H9 (cell line): Measurements from ENCODE around the gene PHACTR2. TPM values are rescaled to one million over a fixed set of nuclear protein-coding genes. Genes with fewer than 3 reads are reported as not detected.

Experiments
- DNase-seq: peaks from one replicate; pipeline ENCODE4 v3.0.0-alpha.2; 2017
- H2AFZ ChIP-seq: one replicate; pipeline ENCODE4 v1.6.1; 2013; ENCODE audit warnings: mild to moderate bottlenecking, low read length, control low read depth, moderate library complexity
- H2AK5ac ChIP-seq: 2 replicates; pipeline ENCODE4 v1.6.1; 2013; ENCODE audit warnings: low read length, control low read depth, mixed read lengths; ENCODE audit not compliant: insufficient read length
- H2BK120ac ChIP-seq: one replicate; pipeline ENCODE4 v1.6.1; 2013; ENCODE audit warnings: low read depth, mild to moderate bottlenecking, low read length, control low read depth, inconsistent platforms; ENCODE audit not compliant: poor library complexity, severe bottlenecking
- H2BK12ac ChIP-seq: 2 replicates; pipeline ENCODE4 v1.6.1; 2013; ENCODE audit warnings: low read length, control low read depth, mixed read lengths, low read depth; ENCODE audit not compliant: insufficient read length
- H2BK15ac ChIP-seq: 2 replicates; pipeline ENCODE4 v1.6.1; 2013; ENCODE audit warnings: low read depth, low read length, control low read depth
- H2BK20ac ChIP-seq: one replicate; pipeline ENCODE4 v1.6.1; 2013; ENCODE audit warnings: low read depth, mild to moderate bottlenecking, low read length, control low read depth, inconsistent platforms; ENCODE audit not compliant: poor library complexity, severe bottlenecking
- H2BK5ac ChIP-seq: 2 replicates; pipeline ENCODE4 v1.6.1; 2013; ENCODE audit warnings: low read length, control low read depth, mixed read lengths; ENCODE audit not compliant: insufficient read length
- H3K14ac ChIP-seq: 2 replicates; pipeline ENCODE4 v1.6.1; 2013; ENCODE audit warnings: low read length, control low read depth; ENCODE audit not compliant: insufficient read depth
- H3K18ac ChIP-seq: 2 replicates; pipeline ENCODE4 v1.6.1; 2013; ENCODE audit warnings: low read depth, mild to moderate bottlenecking, mixed read lengths, low read length, control low read depth; ENCODE audit not compliant: insufficient read length
- H3K23ac ChIP-seq: 2 replicates; pipeline ENCODE4 v1.6.1; 2013; ENCODE audit warnings: low read length, control low read depth, mixed read lengths, low read depth; ENCODE audit not compliant: insufficient read length
- H3K23me2 ChIP-seq: 2 replicates; pipeline ENCODE4 v1.6.1; 2013; ENCODE audit warnings: low read depth, mild to moderate bottlenecking, mixed read lengths, low read length, control low read depth; ENCODE audit not compliant: insufficient read length, poor library complexity, severe bottlenecking
- H3K27ac ChIP-seq: 2 replicates; pipeline ENCODE4 v1.5.1; 2013; ENCODE audit warnings: low read length, control low read depth, mixed read lengths, low read depth; ENCODE audit not compliant: insufficient read length
- H3K27me3 ChIP-seq: 2 replicates; pipeline ENCODE4 v1.6.1; 2013; ENCODE audit warnings: low read length, control low read depth, inconsistent platforms; ENCODE audit not compliant: insufficient read depth
- H3K4ac ChIP-seq: 2 replicates; pipeline ENCODE4 v1.6.1; 2013; ENCODE audit warnings: low read depth, mild to moderate bottlenecking, control low read depth, inconsistent platforms, low read length, moderate library complexity
- H3K4me1 ChIP-seq: 2 replicates; pipeline ENCODE4 v1.6.1; 2013; ENCODE audit warnings: low read length, control low read depth, inconsistent platforms; ENCODE audit not compliant: insufficient read depth
- H3K4me2 ChIP-seq: 2 replicates; pipeline ENCODE4 v1.6.1; 2013; ENCODE audit warnings: low read length, control low read depth, mixed read lengths; ENCODE audit not compliant: insufficient read length, insufficient read depth
- H3K56ac ChIP-seq: 2 replicates; pipeline ENCODE4 v1.6.1; 2013; ENCODE audit warnings: low read depth, mild to moderate bottlenecking, mixed read lengths, low read length, control low read depth; ENCODE audit not compliant: insufficient read length
- H3K79me1 ChIP-seq: 2 replicates; pipeline ENCODE4 v1.6.1; 2013; ENCODE audit warnings: low read depth, mild to moderate bottlenecking, moderate library complexity, low read length, control low read depth, inconsistent platforms; ENCODE audit not compliant: insufficient read depth, poor library complexity, severe bottlenecking
- H3K79me2 ChIP-seq: 2 replicates; pipeline ENCODE4 v1.6.1; 2013; ENCODE audit warnings: low read length, control low read depth, inconsistent platforms; ENCODE audit not compliant: insufficient read depth
- H3K9ac ChIP-seq: 2 replicates; pipeline ENCODE4 v1.6.1; 2013; ENCODE audit warnings: low read length, control low read depth, mixed read lengths; ENCODE audit not compliant: insufficient read length; ENCODE audit errors: extremely low read depth
- H3K9me3 ChIP-seq: one replicate; pipeline ENCODE4 v1.6.1; 2013; ENCODE audit warnings: low read depth, low read length, inconsistent platforms; ENCODE audit not compliant: control insufficient read depth
- H3T11ph ChIP-seq: one replicate; pipeline ENCODE4 v1.6.1; 2013; ENCODE audit warnings: mild to moderate bottlenecking, low read length, control low read depth, inconsistent platforms
- H4K20me1 ChIP-seq: one replicate; pipeline ENCODE4 v1.6.1; 2013; ENCODE audit not compliant: control insufficient read depth, insufficient read length, insufficient read depth
- H4K5ac ChIP-seq: 2 replicates; pipeline ENCODE4 v1.6.1; 2013; ENCODE audit warnings: low read depth, mild to moderate bottlenecking, mixed read lengths, low read length, control low read depth; ENCODE audit not compliant: insufficient read length
- H4K8ac ChIP-seq: replicated peaks from 2 replicates; pipeline ENCODE4 v1.6.1; 2013; ENCODE audit warnings: low read length, control low read depth, mixed read lengths, low read depth; ENCODE audit not compliant: insufficient read length
- H4K91ac ChIP-seq: 2 replicates; pipeline ENCODE4 v1.6.1; 2013; ENCODE audit warnings: low read depth, mild to moderate bottlenecking, moderate library complexity, mixed read lengths, low read length, control low read depth; ENCODE audit not compliant: insufficient read length
- H3K27ac Mint-ChIP-seq, 3 experiments: 2 replicates in 2 of 3; 3 replicates in 1 of 3; pipeline ENCODE4 v1.8.0; 2020 to 2021; ENCODE audit warnings: mixed read lengths in 3 of 3, mild to moderate bottlenecking in 1 of 3, moderate library complexity in 1 of 3
- H3K27me3 Mint-ChIP-seq: 2 replicates; pipeline ENCODE4 v1.8.0; 2021; ENCODE audit warnings: low read depth, mild to moderate bottlenecking, moderate library complexity, mixed read lengths
- H3K36me3 Mint-ChIP-seq, 3 experiments: 2 replicates in 2 of 3; 3 replicates in 1 of 3; pipeline ENCODE4 v1.8.0; 2020 to 2021; ENCODE audit warnings: low read depth in 3 of 3, mixed read lengths in 3 of 3; ENCODE audit not compliant: insufficient read depth in 1 of 3
- H3K4me1 Mint-ChIP-seq, 2 experiments: 2 replicates each; pipeline ENCODE4 v1.8.0; 2020; ENCODE audit warnings: mixed read lengths in 2 of 2
- H3K4me3 Mint-ChIP-seq, 2 experiments: 2 replicates in 1 of 2; 3 replicates in 1 of 2; pipeline ENCODE4 v1.8.0; 2020 to 2021; ENCODE audit warnings: mild to moderate bottlenecking in 2 of 2, mixed read lengths in 2 of 2, moderate library complexity in 1 of 2
- H3K9me3 Mint-ChIP-seq, 2 experiments: 2 replicates in 1 of 2; 3 replicates in 1 of 2; pipeline ENCODE4 v1.8.0; 2020; ENCODE audit warnings: mild to moderate bottlenecking in 2 of 2, mixed read lengths in 2 of 2, moderate library complexity in 1 of 2
- CTCF ChIP-seq: fragments of 200-600 bp; sonication (generic); conservative IDR thresholded peaks from 3 replicates; pipeline ENCODE4 v1.8.0; 2021; ENCODE audit warnings: antibody characterized with exemption, mild to moderate bottlenecking
- WGBS: extraction: QIAGEN DNeasy Blood & Tissue Kit; methylation state at CpG from one replicate; pipeline ENCODE4 v1.1.7; 2013; ENCODE audit warnings: missing lambda C conversion rate, low lambda C conversion rate, mixed read lengths; ENCODE audit not compliant: insufficient read length; ENCODE audit errors: extremely low coverage; 5-methylcytosine and 5-hydroxymethylcytosine counted together
- total RNA-seq: library from RNA; stranded (reverse); gene quantifications from 2 replicates; pipeline ENCODE4 v1.2.1, GENCODE V29; 2021

The PHACTR2 gene
- total RNA-seq, 1 experiment from 2014 or later = 131 TPM

DNA sequence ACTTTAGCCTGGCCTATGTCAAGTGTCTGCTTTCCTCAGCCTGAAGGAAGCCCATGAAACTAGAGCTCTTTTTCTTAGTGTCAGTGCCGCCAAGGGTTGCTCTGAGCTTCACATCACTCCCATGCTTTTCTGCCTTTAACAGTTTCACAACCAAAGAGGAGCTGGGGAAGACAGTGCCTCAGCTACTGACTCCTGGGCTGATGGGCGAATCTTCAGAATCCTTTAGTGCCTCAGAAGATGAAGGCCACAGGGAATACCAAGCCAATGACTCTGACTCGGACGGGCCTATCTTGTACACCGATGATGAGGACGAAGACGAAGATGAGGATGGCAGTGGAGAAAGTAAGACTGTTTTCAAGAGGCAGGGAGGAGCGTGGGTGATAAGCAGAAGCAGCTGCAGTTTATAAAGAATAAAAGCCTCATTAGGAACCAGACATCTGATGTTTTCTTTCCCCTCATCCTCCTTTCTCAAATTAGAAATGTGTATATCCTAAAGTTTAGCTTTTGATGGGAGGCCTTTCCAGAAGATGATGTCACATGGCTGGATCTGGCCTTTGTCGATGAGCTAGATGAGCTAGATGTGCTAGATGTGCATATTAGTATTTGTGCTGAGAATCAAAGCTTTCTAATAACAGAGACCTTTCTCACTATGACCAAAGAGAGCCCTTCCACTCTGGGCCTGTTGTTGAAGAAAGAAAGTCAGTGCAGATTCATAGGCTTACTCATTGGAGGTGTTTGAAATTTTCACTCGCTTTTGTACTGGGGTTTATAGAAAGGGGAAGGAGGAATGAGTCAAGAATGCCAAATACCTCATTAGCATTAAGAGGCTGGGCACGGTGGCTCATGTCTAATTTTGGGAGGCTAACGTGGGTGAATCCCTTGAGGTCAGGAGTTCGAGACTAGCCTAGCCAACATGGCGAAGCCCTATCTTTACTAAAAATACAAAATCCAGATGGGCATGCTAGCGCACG lies 94.6 kb downstream of the PHACTR2 start:
- H3K27ac Mint-ChIP-seq = peak overlapping the region in 2 of 3 experiments; percentile 23 to 71; a peak in 4 of 7 replicates
- H4K20me1 ChIP-seq = no peaks in the 10 kb centered on the region
- H3K23me2 ChIP-seq = no peaks in the 10 kb centered on the region
- H4K8ac ChIP-seq = no peak overlapping the region
- H3K4me3 Mint-ChIP-seq = no peak overlapping the region
- H2BK20ac ChIP-seq = no peak overlapping the region
- DNase-seq = no peak
- no peak overlapping the region for H3T11ph ChIP-seq
- H3K56ac ChIP-seq = no peak overlapping the region
- H3K4me2 ChIP-seq = no peak overlapping the region
- H3K4ac ChIP-seq = no peak overlapping the region
- H3K4me1 Mint-ChIP-seq = peaks cover 0 to 3% of the 10 kb centered on the region in 2 experiments; a peak in 1 of 4 replicates
- peaks cover 3 to 71% (median 40%) of the 10 kb centered on the region in 3 experiments; a peak in 6 of 7 replicates for H3K36me3 Mint-ChIP-seq
- no peaks in the 10 kb centered on the region for H3K79me2 ChIP-seq
- no peak overlapping the region for H2AK5ac ChIP-seq
- H3K23ac ChIP-seq = no peak overlapping the region
- no peak overlapping the region for H3K14ac ChIP-seq
- H3K9ac ChIP-seq = no peak overlapping the region
- no peak overlapping the region for H3K27ac ChIP-seq
- H3K18ac ChIP-seq = no peak overlapping the region
- H4K91ac ChIP-seq = no peak overlapping the region
- H2BK5ac ChIP-seq = no peak overlapping the region
- no peaks in the 10 kb centered on the region for H3K9me3 ChIP-seq
- TF ChIP-seq CTCF = no peak
- H2AFZ ChIP-seq = no peak overlapping the region
- H3K79me1 ChIP-seq = no peaks in the 10 kb centered on the region
- no peak overlapping the region for H2BK12ac ChIP-seq
- WGBS = no CpG with 5 or more reads among the region's 16 CpGs
- H3K9me3 Mint-ChIP-seq = no peaks in the 10 kb centered on the region
- no peak overlapping the region for H2BK120ac ChIP-seq
- no peaks in the 10 kb centered on the region for H3K4me1 ChIP-seq
- H2BK15ac ChIP-seq = no peak overlapping the region
- H3K27me3 Mint-ChIP-seq = no peaks in the 10 kb centered on the region
- no peak overlapping the region for H4K5ac ChIP-seq
- H3K27me3 ChIP-seq = no peaks in the 10 kb centered on the region
